Tibial nerve (tissue), 4 donors: ENCODE data around the gene DNAH14.

Experiments
- CTCF ChIP-seq, 5 experiments: fragments of 200-600 bp in 3 of 5; fragments of 450-650 bp in 2 of 5; sonication (generic) in 3 of 5; IDR thresholded peaks; one replicate each; pipeline ENCODE4 v1.5.1; 2016 to 2019; ENCODE audit warnings: antibody characterized with exemption in 5 of 5, mild to moderate bottlenecking in 3 of 5, moderate library complexity in 2 of 5
- EP300 ChIP-seq, 2 donors: sonication (generic); formaldehyde crosslinking; IDR thresholded peaks; one replicate each; pipeline ENCODE4 v1.6.1; 2017; ENCODE audit warnings: antibody characterized with exemption in 2 of 2, mild to moderate bottlenecking in 1 of 2
- POLR2A ChIP-seq, 2 donors: fragments of 450-650 bp; IDR thresholded peaks; one replicate each; pipeline ENCODE4 v1.6.1; 2017; ENCODE audit warnings: antibody characterized with exemption in 2 of 2, mild to moderate bottlenecking in 2 of 2, moderate library complexity in 2 of 2

- no peak for TF ChIP-seq CTCF (IDR thresholded peaks at IDR 0.05)
- no peak for TF ChIP-seq POLR2A (IDR thresholded peaks at IDR 0.05)
- TF ChIP-seq EP300 (IDR thresholded peaks at IDR 0.05), result no peak
Observed at GRCh38 chr1:225409051-225409450, 479.6 kb downstream of the DNAH14 start.
